ENCODE data around the gene ERC1. TPM values are rescaled to one million over a fixed set of nuclear protein-coding genes. Genes with fewer than 3 reads are reported as not detected.

Gene ERC1
- total RNA-seq, 4 donors from 2014 or later = 23.5 to 74.8 (median 57.0) TPM

DNA sequence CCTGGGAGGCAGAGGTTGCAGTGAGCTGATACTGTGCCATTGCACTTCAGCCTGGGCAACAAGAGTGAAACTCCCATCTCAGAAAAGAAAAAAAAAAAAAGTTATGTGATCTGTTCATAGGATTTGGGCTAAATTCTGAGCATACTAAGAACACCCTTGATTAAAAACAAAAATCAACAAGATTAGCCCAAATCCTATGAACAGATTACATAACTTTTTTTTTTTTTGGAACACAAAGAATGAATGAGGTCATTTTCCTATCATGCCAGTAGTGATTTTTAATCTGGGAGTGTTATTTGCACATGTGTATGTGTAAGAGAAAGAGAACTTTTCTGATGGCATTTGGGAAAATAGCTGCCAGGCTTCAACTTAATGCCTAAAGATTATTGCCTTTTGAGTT is 208.7 kb downstream of the ERC1 start:
- in situ Hi-C loops (cut with MboI; ENCODE audit: low pct_ligation_motif_present in 1 of 4, low pct_unique_long_range_greater_than_20kb in 1 of 4, low sequenced_read_pairs in 3 of 4) (no loop called here), intact Hi-C loops (cut with DNase I; ENCODE audit: low total_unique reads) (no loop called here)

DNA sequence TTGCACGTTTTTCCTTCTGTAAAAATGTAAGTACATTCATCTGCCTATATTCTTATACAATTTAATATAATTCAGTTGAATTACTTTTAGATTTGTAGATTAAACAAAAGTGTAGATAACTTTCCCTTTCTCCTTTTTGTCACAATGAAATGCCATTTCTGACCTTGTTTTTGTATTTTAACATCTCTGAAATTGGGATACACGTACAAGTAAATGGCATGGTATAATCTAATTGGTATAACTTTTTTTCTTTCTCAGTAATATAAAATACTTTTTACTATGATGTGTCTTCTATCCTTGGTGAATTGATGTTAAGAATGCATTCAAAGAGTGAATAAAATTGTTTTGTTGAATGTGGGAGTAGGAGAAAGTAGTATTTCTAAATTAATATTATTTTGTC is 210.0 kb downstream of the ERC1 start:
- no peak overlapping the region for H3K27ac ChIP-seq
- no peak overlapping the region for H3K4me3 ChIP-seq
- H3K27me3 ChIP-seq = no peaks in the 10 kb centered on the region
- 86% methylated on average over 2 of the region's 2 CpGs for WGBS, 2 donors (ENCODE audit: low coverage in 1 of 2)
- no peaks in the 10 kb centered on the region for H3K9me3 ChIP-seq
- in situ Hi-C loops (cut with MboI; ENCODE audit: low pct_ligation_motif_present in 1 of 4, low pct_unique_long_range_greater_than_20kb in 1 of 4, low sequenced_read_pairs in 3 of 4) (no loop called here), intact Hi-C loops (cut with DNase I; ENCODE audit: low total_unique reads) (no loop called here)
- H3K4me1 ChIP-seq = peaks cover 0 to 31% (median 4%) of the 10 kb centered on the region in 4 donors
- H3K36me3 ChIP-seq = no peaks in the 10 kb centered on the region
- DNase-seq = no peak
- TF ChIP-seq, protein P1, sequence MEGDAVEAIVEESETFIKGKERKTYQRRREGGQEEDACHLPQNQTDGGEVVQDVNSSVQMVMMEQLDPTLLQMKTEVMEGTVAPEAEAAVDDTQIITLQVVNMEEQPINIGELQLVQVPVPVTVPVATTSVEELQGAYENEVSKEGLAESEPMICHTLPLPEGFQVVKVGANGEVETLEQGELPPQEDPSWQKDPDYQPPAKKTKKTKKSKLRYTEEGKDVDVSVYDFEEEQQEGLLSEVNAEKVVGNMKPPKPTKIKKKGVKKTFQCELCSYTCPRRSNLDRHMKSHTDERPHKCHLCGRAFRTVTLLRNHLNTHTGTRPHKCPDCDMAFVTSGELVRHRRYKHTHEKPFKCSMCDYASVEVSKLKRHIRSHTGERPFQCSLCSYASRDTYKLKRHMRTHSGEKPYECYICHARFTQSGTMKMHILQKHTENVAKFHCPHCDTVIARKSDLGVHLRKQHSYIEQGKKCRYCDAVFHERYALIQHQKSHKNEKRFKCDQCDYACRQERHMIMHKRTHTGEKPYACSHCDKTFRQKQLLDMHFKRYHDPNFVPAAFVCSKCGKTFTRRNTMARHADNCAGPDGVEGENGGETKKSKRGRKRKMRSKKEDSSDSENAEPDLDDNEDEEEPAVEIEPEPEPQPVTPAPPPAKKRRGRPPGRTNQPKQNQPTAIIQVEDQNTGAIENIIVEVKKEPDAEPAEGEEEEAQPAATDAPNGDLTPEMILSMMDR (IDR thresholded peaks at IDR 0.05) = no peak
- TF ChIP-seq POLR2AphosphoS5 (IDR thresholded peaks at IDR 0.05) (no peak), POLR2A (IDR thresholded peaks at IDR 0.05) (no peak), EP300 (IDR thresholded peaks at IDR 0.05; ENCODE audit: low read depth) (no peak)

More for the DNA sequence above, 208.7 kb downstream of the ERC1 start:
- no peak overlapping the region for H3K4me3 ChIP-seq
- H3K27ac ChIP-seq = no peak overlapping the region
- H3K36me3 ChIP-seq = no peaks in the 10 kb centered on the region
- H3K9me3 ChIP-seq = no peaks in the 10 kb centered on the region
- H3K4me1 ChIP-seq = peaks cover 0 to 20% (median 2%) of the 10 kb centered on the region in 4 donors
- no peaks in the 10 kb centered on the region for H3K27me3 ChIP-seq
- TF ChIP-seq POLR2AphosphoS5 (IDR thresholded peaks at IDR 0.05) (no peak), POLR2A (IDR thresholded peaks at IDR 0.05) (no peak), EP300 (IDR thresholded peaks at IDR 0.05; ENCODE audit: low read depth) (no peak)
- TF ChIP-seq, protein P1 (IDR thresholded peaks at IDR 0.05) = no peak
- DNase-seq = no peak

DNA sequence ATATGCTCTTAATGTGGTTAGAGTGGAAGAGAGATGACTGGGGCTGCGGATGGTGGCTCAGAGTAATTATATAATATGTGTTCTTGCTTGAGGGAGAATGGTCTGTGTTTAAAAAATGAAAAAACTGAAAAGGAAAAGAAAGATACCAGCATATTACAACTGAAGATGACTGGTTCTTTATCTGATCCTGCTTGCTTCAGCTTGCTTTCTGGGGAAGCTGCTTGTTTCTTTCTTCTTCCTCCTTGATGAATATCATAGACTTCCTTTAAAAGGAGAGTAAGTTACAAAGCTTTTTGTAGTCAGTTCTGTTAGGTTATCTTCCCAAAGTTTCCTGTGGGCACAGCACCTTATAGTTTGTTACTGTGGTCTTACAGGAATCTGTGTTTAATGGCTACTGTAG is 210.9 kb downstream of the ERC1 start:
- Histone ChIP-seq H3K27me3 (no peaks in the 10 kb centered on the region), H3K4me3 (no peak overlapping the region), H3K4me1 (peaks cover 0 to 37% (median 5%) of the 10 kb centered on the region in 4 donors), H3K27ac (no peak overlapping the region), H3K9me3 (no peaks in the 10 kb centered on the region), H3K36me3 (no peaks in the 10 kb centered on the region)
- WGBS, 2 donors (ENCODE audit: low coverage in 1 of 2) = 88 to 95% methylated on average over 1 of the region's 1 CpG
- intact Hi-C loops (cut with DNase I; ENCODE audit: low total_unique reads) = no loop called here
- no peak for DNase-seq
- in situ Hi-C loops (cut with MboI; ENCODE audit: low pct_ligation_motif_present in 1 of 4, low pct_unique_long_range_greater_than_20kb in 1 of 4, low sequenced_read_pairs in 3 of 4) = no loop called here
- TF ChIP-seq, protein P1 (IDR thresholded peaks at IDR 0.05) = no peak
- TF ChIP-seq POLR2A (IDR thresholded peaks at IDR 0.05) (no peak), POLR2AphosphoS5 (IDR thresholded peaks at IDR 0.05) (no peak), EP300 (IDR thresholded peaks at IDR 0.05; ENCODE audit: low read depth) (no peak)

DNA sequence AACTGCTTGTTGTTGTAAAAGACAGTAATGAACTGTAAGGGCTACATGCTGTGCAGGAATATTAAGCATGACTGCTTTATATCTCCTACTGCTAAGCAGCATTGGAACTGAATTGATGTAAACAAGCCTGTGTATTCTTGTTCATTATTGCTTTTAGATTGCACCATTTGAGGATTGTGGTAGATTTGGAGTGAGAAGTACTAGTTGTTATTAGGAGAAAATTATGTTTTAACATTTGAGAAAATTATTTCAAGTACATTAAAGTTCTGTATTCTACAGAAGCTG is 212.7 kb downstream of the ERC1 start:
- no peak for TF ChIP-seq EP300 (IDR thresholded peaks at IDR 0.05; ENCODE audit: low read depth)
- Histone ChIP-seq H3K9me3 (no peaks in the 10 kb centered on the region), H3K27ac (peak overlapping the region; percentile 7 to 45 (median 25)), H3K4me1 (peaks cover 0 to 37% (median 5%) of the 10 kb centered on the region in 4 donors), H3K36me3 (no peaks in the 10 kb centered on the region), H3K27me3 (no peaks in the 10 kb centered on the region), H3K4me3 (no peak overlapping the region)
- no peak for DNase-seq
- in situ Hi-C loops (cut with MboI; ENCODE audit: low pct_ligation_motif_present in 1 of 4, low pct_unique_long_range_greater_than_20kb in 1 of 4, low sequenced_read_pairs in 3 of 4) = no loop called here
- intact Hi-C loops (cut with DNase I; ENCODE audit: low total_unique reads) = no loop called here

DNA sequence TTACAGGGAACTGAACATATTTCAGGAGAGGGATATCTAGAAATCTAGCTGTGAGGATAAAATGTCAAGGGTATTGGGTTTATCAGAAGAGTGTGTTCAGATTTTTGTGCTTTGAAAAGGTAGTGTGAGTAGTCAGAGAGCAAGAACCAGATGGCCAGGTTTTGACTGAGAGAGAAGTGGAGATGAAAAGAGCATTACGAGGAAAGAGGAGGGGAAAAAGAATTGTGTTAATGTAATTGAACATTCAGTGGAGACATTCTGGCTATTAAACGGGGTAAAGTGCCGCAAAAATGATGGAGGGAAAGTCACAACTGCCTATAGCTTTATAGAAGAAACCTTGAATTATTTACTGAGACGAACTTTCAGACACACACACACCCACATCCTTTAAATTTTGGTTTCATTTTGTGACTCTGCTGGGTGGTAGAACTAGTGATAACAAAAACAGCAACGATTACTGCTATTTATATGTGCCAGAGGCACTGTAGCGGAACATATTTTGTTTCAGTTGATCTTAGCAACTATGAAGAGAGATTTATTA is 213.6 kb downstream of the ERC1 start:
- intact Hi-C loops (cut with DNase I; ENCODE audit: low total_unique reads) = no loop called here
- Histone ChIP-seq H3K9me3 (no peaks in the 10 kb centered on the region), H3K4me1 (peaks cover 0 to 37% (median 5%) of the 10 kb centered on the region in 4 donors), H3K4me3 (peak overlapping the region in 3 of 4 donors; percentile 7 to 27 (median 9)), H3K36me3 (no peaks in the 10 kb centered on the region), H3K27ac (peak overlapping the region; percentile 27 to 63 (median 38)), H3K27me3 (no peaks in the 10 kb centered on the region)
- in situ Hi-C loops (cut with MboI; ENCODE audit: low pct_ligation_motif_present in 1 of 4, low pct_unique_long_range_greater_than_20kb in 1 of 4, low sequenced_read_pairs in 3 of 4) = no loop called here
- TF ChIP-seq, protein P1 (IDR thresholded peaks at IDR 0.05) = no peak
- no peak for TF ChIP-seq POLR2A (IDR thresholded peaks at IDR 0.05)
- WGBS, 2 donors (ENCODE audit: low coverage in 1 of 2) = 37 to 39% methylated on average over 6 of the region's 6 CpGs
- DNase-seq = no peak
